ENCODE data around the gene TSPAN17. TPM values are rescaled to one million over a fixed set of nuclear protein-coding genes. Genes with fewer than 3 reads are reported as not detected.

Gene TSPAN17
- total and polyA plus RNA-seq, 7 experiments from 2014 or later, result 16.5 to 47.6 (median 19.3) TPM

- no peak for ATAC-seq
- Histone ChIP-seq H3K4me3 (ENCODE audit: low read length) (no peak overlapping the region), H3K27ac (ENCODE audit: low read depth, low read length) (no peak overlapping the region), H3K9me3 (ENCODE audit: control insufficient read depth in 2 of 3, low read length in 3 of 3) (no peaks in the 10 kb centered on the region), H3K36me3 (ENCODE audit: control insufficient read depth in 2 of 3, insufficient read depth in 3 of 3, low read length in 3 of 3) (no peaks in the 10 kb centered on the region), H3K27me3 (ENCODE audit: control insufficient read depth in 2 of 2, insufficient read depth in 2 of 2, low read length in 2 of 2) (peaks cover 0 to 3% of the 10 kb centered on the region in 2 donors), H3K4me1 (ENCODE audit: control insufficient read depth in 2 of 2, insufficient read depth in 2 of 2, low read length in 2 of 2) (no peaks in the 10 kb centered on the region)
- H3K27ac Mint-ChIP-seq, result no peak overlapping the region
- no peak for DNase-seq
- ChIA-PET POLR2A (no interaction called here), CTCF (no interaction called here)
- no peaks in the 10 kb centered on the region for H3K36me3 Mint-ChIP-seq
- peaks cover 0 to 4% (median 0%) of the 10 kb centered on the region in 11 donors for H3K9me3 Mint-ChIP-seq
- H3K4me1 Mint-ChIP-seq, result peaks cover 0 to 7% (median 0%) of the 10 kb centered on the region in 7 donors
- peak overlapping the region in 1 of 10 donors; percentile 0 for H3K4me3 Mint-ChIP-seq
- intact Hi-C loops (cut with micrococcal nuclease), result no loop called here
- H3K27me3 Mint-ChIP-seq, result peaks cover 45 to 63% (median 54%) of the 10 kb centered on the region in 5 donors
These were observed 31.3 kb downstream of the TSPAN17 start for GRCh38 chr5:176678584-176678983.

GRCh38 chr5:176679365-176680225 is 32.3 kb downstream of the TSPAN17 start:
- Mint-ChIP-seq H3K9me3 (peaks cover 0 to 10% (median 5%) of the 10 kb centered on the region in 11 donors), H3K27me3 (peaks cover 51 to 62% (median 59%) of the 10 kb centered on the region in 5 donors), H3K4me3 (no peak overlapping the region), H3K27ac (no peak overlapping the region), H3K36me3 (peaks cover 0 to 3% (median 0%) of the 10 kb centered on the region in 5 donors), H3K4me1 (peaks cover 0 to 5% (median 0%) of the 10 kb centered on the region in 7 donors)
- intact Hi-C loops (cut with micrococcal nuclease), result no loop called here
- ChIA-PET CTCF (no interaction called here), POLR2A (no interaction called here)
- no peak for ATAC-seq
- Histone ChIP-seq H3K36me3 (ENCODE audit: control insufficient read depth in 2 of 3, insufficient read depth in 3 of 3, low read length in 3 of 3) (no peaks in the 10 kb centered on the region), H3K27ac (ENCODE audit: low read depth, low read length) (no peak overlapping the region), H3K27me3 (ENCODE audit: control insufficient read depth in 2 of 2, insufficient read depth in 2 of 2, low read length in 2 of 2) (peaks cover 0 to 3% of the 10 kb centered on the region in 2 donors), H3K4me1 (ENCODE audit: control insufficient read depth in 2 of 2, insufficient read depth in 2 of 2, low read length in 2 of 2) (no peaks in the 10 kb centered on the region), H3K9me3 (ENCODE audit: control insufficient read depth in 2 of 3, low read length in 3 of 3) (no peaks in the 10 kb centered on the region), H3K4me3 (ENCODE audit: low read length) (no peak overlapping the region)
- DNase-seq, result no peak

- no peak for DNase-seq
- Histone ChIP-seq H3K4me3 (ENCODE audit: low read length) (no peak overlapping the region), H3K27me3 (ENCODE audit: control insufficient read depth in 2 of 2, insufficient read depth in 2 of 2, low read length in 2 of 2) (peaks cover 0 to 3% of the 10 kb centered on the region in 2 donors), H3K36me3 (ENCODE audit: control insufficient read depth in 2 of 3, insufficient read depth in 3 of 3, low read length in 3 of 3) (no peaks in the 10 kb centered on the region), H3K9me3 (ENCODE audit: control insufficient read depth in 2 of 3, low read length in 3 of 3) (no peaks in the 10 kb centered on the region), H3K27ac (ENCODE audit: low read depth, low read length) (no peak overlapping the region), H3K4me1 (ENCODE audit: control insufficient read depth in 2 of 2, insufficient read depth in 2 of 2, low read length in 2 of 2) (no peaks in the 10 kb centered on the region)
- POLR2A ChIA-PET, result no interaction called here
- intact Hi-C loops (cut with micrococcal nuclease), result no loop called here
- Mint-ChIP-seq H3K9me3 (peaks cover 4 to 16% (median 9%) of the 10 kb centered on the region in 11 donors), H3K4me3 (no peak overlapping the region), H3K27ac (no peak overlapping the region), H3K27me3 (peaks cover 55 to 67% (median 62%) of the 10 kb centered on the region in 5 donors), H3K36me3 (peaks cover 0 to 7% (median 3%) of the 10 kb centered on the region in 5 donors), H3K4me1 (peaks cover 0 to 5% (median 0%) of the 10 kb centered on the region in 7 donors)
- CTCF ChIA-PET, result no interaction called here
- ATAC-seq, result no peak
These were observed 32.9 kb downstream of the TSPAN17 start for GRCh38 chr5:176680226-176680563.

GRCh38 chr5:176682016-176682531 is 34.8 kb downstream of the TSPAN17 start:
- H3K27ac ChIP-seq (ENCODE audit: low read depth, low read length), result no peak overlapping the region
- peaks cover 0 to 16% (median 5%) of the 10 kb centered on the region in 5 donors for H3K36me3 Mint-ChIP-seq
- ATAC-seq, result no peak
- intact Hi-C loops (cut with micrococcal nuclease), result no loop called here
- H3K27me3 ChIP-seq (ENCODE audit: control insufficient read depth in 2 of 2, insufficient read depth in 2 of 2, low read length in 2 of 2), result peaks cover 0 to 3% of the 10 kb centered on the region in 2 donors
- peaks cover 0 to 5% (median 0%) of the 10 kb centered on the region in 7 donors for H3K4me1 Mint-ChIP-seq
- H3K4me1 ChIP-seq (ENCODE audit: control insufficient read depth in 2 of 2, insufficient read depth in 2 of 2, low read length in 2 of 2), result no peaks in the 10 kb centered on the region
- ChIA-PET CTCF (interaction anchor here (0.7 kb wide), 1 partner anchor 1591 kb away, joined by 3 read pairs; no protein-coding TSS in a partner anchor), POLR2A (interaction anchor here (0.7 kb wide), 1 partner anchor 167 kb away, joined by 3 read pairs; no protein-coding TSS in a partner anchor)
- DNase-seq, result no peak
- H3K9me3 ChIP-seq (ENCODE audit: control insufficient read depth in 2 of 3, low read length in 3 of 3), result no peaks in the 10 kb centered on the region
- no peak overlapping the region for H3K27ac Mint-ChIP-seq
- H3K27me3 Mint-ChIP-seq, result peaks cover 60 to 74% (median 65%) of the 10 kb centered on the region in 5 donors
- H3K4me3 ChIP-seq (ENCODE audit: low read length), result no peak overlapping the region
- no peaks in the 10 kb centered on the region for H3K36me3 ChIP-seq (ENCODE audit: control insufficient read depth in 2 of 3, insufficient read depth in 3 of 3, low read length in 3 of 3)
- H3K4me3 Mint-ChIP-seq, result no peak overlapping the region
- H3K9me3 Mint-ChIP-seq, result peaks cover 5 to 28% (median 17%) of the 10 kb centered on the region in 11 donors

- DNase-seq (no peak), ATAC-seq (no peak)
- POLR2A ChIA-PET, result no interaction called here
- peaks cover 0 to 3% of the 10 kb centered on the region in 2 donors for H3K27me3 ChIP-seq (ENCODE audit: control insufficient read depth in 2 of 2, insufficient read depth in 2 of 2, low read length in 2 of 2)
- Mint-ChIP-seq H3K4me3 (no peak overlapping the region), H3K27me3 (peaks cover 41 to 53% (median 48%) of the 10 kb centered on the region in 5 donors), H3K4me1 (no peaks in the 10 kb centered on the region), H3K27ac (no peak overlapping the region), H3K9me3 (peaks cover 5 to 44% (median 20%) of the 10 kb centered on the region in 11 donors), H3K36me3 (peaks cover 0 to 22% (median 5%) of the 10 kb centered on the region in 5 donors)
- H3K4me1 ChIP-seq (ENCODE audit: control insufficient read depth in 2 of 2, insufficient read depth in 2 of 2, low read length in 2 of 2), result no peaks in the 10 kb centered on the region
- no peak overlapping the region for H3K27ac ChIP-seq (ENCODE audit: low read depth, low read length)
- CTCF ChIA-PET, result interaction anchor here (0.6 kb wide), 1 partner anchor 24 kb away, joined by 3 read pairs; no protein-coding TSS in a partner anchor
- no peaks in the 10 kb centered on the region for H3K9me3 ChIP-seq (ENCODE audit: control insufficient read depth in 2 of 3, low read length in 3 of 3)
- intact Hi-C loops (cut with micrococcal nuclease), result no loop called here
- no peak overlapping the region for H3K4me3 ChIP-seq (ENCODE audit: low read length)
- H3K36me3 ChIP-seq (ENCODE audit: control insufficient read depth in 2 of 3, insufficient read depth in 3 of 3, low read length in 3 of 3), result no peaks in the 10 kb centered on the region
These were observed 37.7 kb downstream of the TSPAN17 start for GRCh38 chr5:176685010-176685409.

- no peak for ATAC-seq
- Mint-ChIP-seq H3K9me3 (peaks cover 5 to 48% (median 20%) of the 10 kb centered on the region in 11 donors), H3K27me3 (peaks cover 41 to 54% (median 48%) of the 10 kb centered on the region in 5 donors), H3K4me1 (no peaks in the 10 kb centered on the region), H3K27ac (no peak overlapping the region), H3K36me3 (peaks cover 0 to 22% (median 5%) of the 10 kb centered on the region in 5 donors), H3K4me3 (no peak overlapping the region)
- CTCF ChIA-PET, result no interaction called here
- no peak for DNase-seq
- Histone ChIP-seq H3K27ac (ENCODE audit: low read depth, low read length) (no peak overlapping the region), H3K36me3 (ENCODE audit: control insufficient read depth in 2 of 3, insufficient read depth in 3 of 3, low read length in 3 of 3) (no peaks in the 10 kb centered on the region), H3K4me3 (ENCODE audit: low read length) (no peak overlapping the region), H3K27me3 (ENCODE audit: control insufficient read depth in 2 of 2, insufficient read depth in 2 of 2, low read length in 2 of 2) (no peaks in the 10 kb centered on the region), H3K4me1 (ENCODE audit: control insufficient read depth in 2 of 2, insufficient read depth in 2 of 2, low read length in 2 of 2) (no peaks in the 10 kb centered on the region), H3K9me3 (ENCODE audit: control insufficient read depth in 2 of 3, low read length in 3 of 3) (no peaks in the 10 kb centered on the region)
- POLR2A ChIA-PET, result no interaction called here
- intact Hi-C loops (cut with micrococcal nuclease), result no loop called here
These were observed 40.0 kb downstream of the TSPAN17 start for GRCh38 chr5:176687247-176687646.
